ENCODE results near the gene MISP.

MISP gene

DNA sequence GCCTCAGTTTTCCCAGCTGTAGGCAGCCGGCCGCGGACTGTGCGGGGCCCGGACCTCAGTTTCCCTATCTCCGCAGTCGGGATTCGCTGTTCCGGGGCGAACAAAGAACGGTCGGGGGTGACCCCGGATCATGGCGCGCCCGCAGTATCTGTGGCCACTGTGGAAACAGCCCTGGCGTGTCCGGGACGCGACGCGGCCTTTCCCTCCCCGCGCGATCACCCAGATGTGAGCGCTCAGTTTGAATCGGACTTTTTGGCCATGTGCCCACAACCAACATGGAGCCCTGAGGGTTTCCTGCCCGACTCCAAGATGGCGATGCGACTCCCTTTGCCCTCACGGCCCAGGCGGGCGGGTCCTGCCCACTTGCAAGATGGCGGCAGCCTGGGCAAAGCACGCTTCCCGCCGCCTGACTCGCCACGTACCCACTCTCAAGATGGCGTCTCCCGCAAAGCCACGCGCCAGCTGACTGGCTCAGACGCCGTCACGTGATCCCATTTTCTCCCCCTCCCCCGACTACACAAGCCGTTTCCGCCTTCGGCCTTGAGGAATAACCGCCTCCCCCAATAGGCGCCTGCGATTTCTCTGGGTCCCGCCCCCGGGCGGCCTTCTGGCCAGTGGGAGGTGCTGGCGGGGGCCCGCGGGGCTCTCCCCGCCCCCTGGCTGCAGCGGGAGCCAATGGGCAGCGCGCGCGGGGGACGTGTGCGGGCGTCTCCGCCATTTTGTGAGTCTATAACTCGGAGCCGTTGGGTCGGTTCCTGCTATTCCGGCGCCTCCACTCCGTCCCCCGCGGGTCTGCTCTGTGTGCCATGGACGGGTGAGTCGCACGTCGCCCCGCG lies 46.0 kb downstream of the MISP start, which contains the start of gene PTBP1:
PTBP1 (plus strand) TSS at position 761 of the 836 bp plus-strand sequence; CDS start at position 807, 46 bp downstream.
- DNase-seq (ENCODE audit: low read depth): peak; percentile 99

DNA sequence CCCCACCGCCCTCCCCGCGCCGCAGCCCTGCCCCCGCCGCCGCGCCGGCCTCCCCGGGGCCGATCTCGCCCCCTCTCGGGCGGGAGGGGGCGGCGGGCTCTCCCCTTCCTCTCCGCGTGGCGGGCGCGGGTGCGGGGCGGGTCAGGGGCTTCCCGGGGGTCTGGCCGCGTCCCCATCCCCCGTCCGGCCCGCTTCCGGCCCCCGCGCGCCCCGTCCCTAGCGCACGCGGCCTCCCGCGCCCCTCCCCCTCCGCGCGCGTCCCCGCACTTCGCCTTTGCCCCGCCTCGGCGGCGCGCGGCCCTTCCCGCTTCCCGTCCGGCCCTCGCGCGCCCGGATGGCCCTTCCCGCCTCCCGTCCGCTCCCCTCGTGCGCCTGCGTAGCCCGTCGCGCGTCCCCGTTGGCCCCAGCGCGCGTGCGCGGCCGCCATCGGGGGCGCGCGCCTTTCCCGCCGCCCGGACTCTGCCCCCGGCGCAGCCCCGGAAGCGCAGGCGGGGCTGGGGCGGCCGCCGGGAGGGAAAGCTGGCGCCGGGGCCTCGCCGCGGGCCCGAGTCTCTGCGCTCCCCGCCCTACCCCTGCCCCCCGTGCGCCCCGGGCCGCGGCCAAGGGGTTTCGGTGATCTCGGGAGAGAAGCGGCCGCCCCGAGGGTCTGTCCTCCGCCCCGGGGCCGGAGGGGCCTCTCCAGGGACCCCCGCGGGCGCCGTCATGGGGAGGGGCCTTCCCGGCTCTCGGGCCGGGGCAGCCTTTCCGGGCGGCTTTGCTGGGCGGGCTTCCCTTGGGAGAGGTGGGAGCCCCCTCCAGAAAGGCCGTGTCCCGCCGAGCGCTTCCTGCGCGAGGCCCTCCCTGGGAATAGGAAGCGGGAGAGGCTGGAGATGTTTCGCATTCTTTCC lies 46.9 kb downstream of the MISP start:
- DNase-seq (ENCODE audit: low read depth): peak; percentile 78

DNA sequence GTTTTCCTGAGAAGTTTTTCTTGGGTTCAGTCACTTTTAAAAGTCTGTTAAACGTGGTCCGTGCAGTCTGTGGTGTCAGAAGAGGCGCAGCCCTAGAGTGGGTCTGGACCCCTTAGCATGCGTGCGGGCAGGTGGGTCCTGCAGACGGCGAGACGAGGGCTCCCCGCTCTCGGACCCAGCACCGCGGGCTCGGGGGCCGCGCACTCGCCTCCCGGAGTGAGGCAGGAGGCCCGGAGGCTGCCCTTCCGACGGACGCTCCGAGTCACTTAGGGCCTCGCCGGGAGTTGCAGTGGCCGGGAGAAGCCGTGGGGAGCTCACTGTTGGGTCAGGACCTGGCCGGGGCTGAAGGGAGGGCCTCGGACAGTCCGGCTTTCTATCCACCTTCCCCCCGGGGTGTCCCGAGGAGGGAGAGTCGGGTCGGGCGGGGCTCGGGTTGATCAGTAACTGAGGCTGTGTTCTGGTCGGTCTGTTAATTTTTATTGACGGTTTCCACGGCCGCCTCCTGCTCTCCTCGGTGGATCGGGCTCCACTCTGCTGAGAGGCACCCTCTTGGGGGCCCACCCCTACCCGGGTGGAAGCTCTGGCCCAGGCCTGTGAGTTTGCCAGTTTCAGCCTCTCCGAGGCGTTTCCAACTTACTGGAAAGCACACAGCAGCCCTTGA lies 47.6 kb downstream of the MISP start:
- no peak for DNase-seq (ENCODE audit: low read depth)

DNA sequence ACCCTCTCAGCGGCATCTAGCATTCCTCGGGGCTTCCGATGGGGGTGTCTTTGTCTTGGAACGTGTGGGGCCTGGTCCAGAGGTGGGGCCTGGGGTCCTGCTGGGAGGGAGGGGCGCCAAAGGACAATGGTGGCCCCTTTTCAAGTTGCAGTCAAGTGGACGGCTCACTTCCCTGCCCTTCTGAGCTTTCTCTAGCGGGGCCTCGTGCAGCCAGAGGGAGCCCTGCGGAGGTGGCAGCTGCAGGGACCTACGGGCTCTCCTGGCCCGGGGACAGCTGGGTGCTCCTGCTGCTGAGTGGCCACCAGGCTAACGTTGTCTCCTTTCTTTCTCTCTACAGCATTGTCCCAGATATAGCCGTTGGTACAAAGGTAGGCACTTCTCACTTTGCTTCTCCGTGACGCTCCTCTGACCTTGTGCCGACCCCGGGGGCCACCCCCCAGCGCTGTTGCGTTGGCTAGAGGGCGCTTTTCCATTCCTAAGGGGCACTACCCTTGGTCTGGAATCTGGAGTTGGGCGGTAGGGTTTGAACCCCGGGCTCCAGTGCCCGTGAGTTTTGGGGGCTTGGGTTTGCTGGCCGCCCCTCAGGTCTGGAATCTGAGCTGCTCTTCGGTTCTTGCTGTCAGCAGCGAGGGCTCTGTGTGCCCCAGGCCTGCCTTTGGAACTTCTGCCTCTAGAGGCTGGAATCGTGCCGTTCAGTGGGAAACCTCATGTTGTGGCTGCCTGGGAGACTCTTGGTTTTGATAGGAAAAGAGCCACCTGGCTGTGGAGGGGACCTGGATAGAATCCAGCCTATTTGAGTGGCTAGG lies 48.4 kb downstream of the MISP start:
- DNase-seq (ENCODE audit: low read depth): no peak

DNA sequence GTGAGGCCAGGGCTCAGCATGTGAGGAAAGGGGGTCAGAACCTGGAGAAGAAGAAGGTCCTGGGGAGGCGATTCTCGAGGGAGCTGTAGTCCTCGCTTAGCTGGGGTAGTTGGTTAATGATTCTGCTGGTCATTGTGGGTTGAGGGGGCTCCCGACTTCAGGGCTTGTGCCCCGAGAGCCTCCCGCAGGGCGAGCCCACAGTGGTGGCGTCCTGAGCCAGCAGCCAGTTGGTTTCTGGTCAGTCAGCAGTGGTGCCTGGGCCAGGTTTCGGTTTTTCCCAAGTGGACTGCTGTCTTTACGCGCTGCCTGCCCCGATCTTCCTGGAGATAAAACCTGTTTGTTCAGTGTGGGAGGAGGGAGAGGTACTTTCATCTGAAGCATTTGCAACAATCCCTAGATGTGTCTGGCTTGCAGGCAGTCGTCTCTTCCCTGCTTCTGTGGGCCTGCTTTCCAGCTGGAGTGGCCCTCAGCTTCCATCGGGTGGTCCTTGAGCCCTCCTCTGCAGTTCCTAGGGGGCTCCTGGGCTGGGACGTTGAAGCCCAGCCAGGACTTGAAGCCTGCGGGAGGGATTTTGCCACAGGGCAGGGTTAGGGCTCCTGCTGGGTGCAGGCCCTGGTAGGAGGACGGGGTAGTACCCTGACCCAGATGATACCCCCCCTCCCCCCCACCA lies 49.6 kb downstream of the MISP start:
- no peak for DNase-seq (ENCODE audit: low read depth)

DNA sequence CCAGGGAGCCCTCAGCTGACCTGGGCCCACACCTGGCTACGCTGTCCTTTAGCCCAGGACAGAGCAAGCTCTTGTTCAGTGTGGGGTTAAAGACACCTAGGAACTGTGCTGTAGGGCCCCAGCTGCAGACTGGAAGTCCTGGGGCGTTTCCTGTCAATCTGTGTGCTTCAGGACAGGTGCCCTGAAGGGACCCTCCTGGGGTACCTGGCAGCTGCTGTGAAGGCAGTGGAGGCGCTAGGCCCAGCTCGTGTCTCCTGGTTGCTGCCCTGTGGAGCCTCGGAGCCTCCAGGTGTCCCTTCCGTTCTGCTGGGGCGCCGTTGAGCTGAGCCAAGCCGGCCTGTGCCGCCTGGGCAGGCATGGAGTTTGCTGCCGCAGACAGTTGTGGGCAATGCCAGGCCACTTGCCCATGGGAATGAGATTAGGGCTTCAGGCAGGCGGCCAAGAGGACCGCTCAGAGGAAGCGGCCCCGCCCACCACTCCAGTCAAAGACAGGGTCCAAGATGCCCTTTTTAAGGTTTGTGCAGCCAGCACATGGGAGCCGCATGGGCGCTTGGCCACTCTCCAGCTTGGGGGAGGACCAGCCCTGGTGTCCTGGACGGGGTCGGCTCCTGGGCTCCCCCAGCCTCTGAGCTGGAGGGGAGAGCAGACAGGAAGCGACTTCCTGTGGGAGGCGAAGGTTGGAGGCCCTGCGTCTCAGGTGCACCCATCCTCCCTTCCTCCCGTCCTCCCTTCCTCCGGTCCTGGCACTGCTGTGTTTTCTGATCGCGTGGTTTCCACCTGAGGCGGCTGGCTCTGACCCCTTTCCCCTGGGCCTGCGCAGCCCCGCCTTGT lies 50.3 kb downstream of the MISP start:
- no peak for DNase-seq (ENCODE audit: low read depth)

DNA sequence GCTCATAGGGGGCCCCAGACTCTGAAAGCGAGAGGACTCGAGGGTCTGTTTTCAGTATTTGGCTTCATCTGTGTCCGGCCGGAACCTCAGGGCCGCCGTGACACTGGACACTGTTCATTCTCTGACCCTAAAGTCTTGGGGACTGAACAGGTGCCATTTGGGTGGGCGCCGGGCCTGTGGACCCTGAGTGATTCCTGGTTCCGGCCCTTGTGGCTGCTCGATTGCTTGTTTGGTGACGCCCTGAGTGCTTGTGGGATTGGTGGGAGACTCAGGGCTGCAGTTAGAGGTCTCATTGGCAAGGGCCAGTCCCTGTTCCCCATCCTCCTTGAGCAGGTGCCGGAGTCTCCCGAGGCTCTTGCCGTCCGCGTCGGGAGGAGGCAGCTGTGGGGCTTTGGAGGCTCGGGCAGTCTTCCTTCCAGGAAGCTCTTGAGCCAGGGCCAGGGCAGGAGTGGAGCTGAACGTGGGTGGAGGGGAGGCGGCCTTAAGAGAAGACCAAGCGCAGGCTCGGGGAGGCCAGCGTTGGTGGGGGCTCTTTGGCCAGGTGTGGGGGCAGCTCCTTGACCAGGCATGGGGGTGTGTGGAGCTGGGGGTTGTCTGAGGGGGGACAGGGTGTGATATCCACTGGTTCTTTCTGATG lies 51.1 kb downstream of the MISP start:
- DNase-seq (ENCODE audit: low read depth): no peak

DNA sequence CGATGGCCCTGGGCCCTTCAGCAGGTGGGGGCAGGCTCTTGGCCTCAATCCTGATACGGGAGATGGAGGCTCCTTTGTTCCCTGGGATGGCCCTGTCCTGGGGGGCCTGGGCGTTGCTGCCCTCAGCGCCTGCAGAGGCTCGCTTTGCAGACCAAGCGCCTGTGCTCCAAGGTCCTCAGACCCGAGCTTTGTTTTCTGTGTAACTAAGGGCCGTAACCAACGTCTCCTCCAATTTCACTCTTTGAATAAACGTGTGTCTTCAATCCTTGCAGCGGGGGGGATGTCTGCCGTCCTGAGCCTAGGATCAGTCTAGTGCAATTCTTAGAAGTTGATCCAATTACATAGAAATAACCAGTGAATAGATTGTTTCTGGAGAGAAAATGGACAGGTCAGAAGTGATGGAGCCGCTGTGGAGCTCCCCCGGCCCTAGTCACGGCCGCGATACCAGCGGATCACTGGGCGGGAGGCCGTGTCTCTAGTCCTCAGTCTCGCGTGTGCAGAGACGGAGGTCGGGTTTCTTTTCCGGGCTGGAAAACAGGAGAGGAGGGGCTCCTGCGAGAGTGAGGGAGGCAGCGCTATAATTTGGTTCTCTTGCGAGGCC lies 51.7 kb downstream of the MISP start:
- no peak for DNase-seq (ENCODE audit: low read depth)

DNA sequence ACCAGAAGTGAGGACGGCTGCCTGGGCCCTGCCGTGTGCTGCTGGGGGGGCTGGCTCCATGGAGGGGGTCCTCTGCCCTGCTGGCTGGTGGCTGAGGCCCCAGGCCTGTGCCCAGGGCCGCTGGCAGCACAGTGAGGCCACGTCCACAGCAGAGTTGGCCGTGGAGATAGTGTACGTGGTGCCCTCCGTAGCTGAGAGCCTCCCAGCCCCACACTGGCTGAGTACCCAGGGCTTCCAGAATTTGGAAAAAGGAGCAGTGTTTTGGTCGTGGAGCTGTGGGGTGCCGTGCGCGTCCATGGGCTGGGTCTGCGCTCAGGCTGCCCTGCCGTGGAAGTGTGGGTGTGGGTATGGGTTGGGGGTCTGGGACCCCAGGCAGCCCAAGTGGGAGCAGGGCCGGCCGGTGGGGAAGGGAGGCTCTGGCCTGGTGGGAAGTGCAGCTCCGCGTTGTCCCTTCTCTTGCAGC lies 52.2 kb downstream of the MISP start:
- no peak for DNase-seq (ENCODE audit: low read depth)

DNA sequence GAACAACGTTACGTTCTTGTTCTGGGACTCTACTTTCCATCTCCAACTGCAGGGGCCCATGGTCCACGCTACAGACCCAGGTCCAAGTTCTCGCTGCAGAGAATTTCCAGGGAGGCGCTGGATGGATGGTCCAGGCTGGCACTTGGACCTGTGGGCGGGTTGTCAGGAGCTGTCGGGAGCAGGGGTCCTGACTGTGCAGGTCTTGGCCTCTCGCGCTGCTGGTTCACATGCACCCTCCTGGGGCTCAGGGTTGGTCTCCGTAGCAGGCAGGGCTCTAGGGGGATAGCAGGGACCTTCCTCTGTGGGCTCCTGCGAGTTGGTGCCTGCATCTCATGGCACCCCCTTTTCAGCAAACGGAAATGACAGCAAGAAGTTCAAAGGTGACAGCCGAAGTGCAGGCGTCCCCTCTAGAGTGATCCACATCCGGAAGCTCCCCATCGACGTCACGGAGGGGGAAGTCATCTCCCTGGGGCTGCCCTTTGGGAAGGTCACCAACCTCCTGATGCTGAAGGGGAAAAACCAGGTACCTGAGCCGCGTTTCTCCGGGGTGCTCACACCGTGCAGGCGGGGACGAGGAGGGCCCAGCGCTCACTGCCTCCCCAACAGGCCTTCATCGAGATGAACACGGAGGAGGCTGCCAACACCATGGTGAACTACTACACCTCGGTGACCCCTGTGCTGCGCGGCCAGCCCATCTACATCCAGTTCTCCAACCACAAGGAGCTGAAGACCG lies 52.9 kb downstream of the MISP start:
- DNase-seq (ENCODE audit: low read depth): no peak

DNA sequence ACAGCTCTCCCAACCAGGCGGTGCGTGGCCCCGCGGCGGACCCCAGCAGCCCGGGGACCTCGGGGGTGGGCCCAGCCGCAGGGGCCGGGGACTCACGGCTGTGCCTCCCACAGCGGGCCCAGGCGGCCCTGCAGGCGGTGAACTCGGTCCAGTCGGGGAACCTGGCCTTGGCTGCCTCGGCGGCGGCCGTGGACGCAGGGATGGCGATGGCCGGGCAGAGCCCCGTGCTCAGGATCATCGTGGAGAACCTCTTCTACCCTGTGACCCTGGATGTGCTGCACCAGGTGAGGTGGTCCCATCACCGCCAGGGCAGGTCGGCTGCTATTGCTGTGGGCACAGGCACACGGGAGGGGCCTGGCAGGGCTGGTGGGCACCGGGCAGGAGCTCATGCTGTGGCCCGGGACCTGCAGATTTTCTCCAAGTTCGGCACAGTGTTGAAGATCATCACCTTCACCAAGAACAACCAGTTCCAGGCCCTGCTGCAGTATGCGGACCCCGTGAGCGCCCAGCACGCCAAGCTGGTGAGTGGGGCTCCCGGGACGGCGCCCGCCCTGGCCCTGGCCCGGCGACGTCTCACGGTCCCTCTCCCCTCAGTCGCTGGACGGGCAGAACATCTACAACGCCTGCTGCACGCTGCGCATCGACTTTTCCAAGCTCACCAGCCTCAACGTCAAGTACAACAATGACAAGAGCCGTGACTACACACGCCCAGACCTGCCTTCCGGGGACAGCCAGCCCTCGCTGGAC lies 53.7 kb downstream of the MISP start:
- DNase-seq (ENCODE audit: low read depth): no peak

DNA sequence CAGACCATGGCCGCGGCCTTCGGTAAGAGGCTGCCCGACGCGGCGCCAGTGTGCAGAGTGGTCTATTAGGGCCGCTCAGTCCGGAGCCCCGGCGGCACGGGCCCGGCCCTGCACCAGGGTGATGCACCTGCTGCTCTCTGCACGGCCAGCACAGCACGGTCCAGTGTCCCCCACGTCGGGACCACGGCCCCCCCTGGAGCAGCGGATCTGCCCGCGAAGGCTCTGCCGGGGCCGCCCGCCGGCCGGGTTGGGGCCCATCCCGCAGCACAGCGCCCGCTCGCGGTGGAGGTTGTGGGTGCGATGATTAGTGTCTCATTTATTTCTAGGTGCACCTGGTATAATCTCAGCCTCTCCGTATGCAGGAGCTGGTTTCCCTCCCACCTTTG lies 54.2 kb downstream of the MISP start:
- DNase-seq (ENCODE audit: low read depth): no peak

GRCh38 chr19:805600-806550 lies 55.0 kb downstream of the MISP start:
- no peak for DNase-seq (ENCODE audit: low read depth)

DNA sequence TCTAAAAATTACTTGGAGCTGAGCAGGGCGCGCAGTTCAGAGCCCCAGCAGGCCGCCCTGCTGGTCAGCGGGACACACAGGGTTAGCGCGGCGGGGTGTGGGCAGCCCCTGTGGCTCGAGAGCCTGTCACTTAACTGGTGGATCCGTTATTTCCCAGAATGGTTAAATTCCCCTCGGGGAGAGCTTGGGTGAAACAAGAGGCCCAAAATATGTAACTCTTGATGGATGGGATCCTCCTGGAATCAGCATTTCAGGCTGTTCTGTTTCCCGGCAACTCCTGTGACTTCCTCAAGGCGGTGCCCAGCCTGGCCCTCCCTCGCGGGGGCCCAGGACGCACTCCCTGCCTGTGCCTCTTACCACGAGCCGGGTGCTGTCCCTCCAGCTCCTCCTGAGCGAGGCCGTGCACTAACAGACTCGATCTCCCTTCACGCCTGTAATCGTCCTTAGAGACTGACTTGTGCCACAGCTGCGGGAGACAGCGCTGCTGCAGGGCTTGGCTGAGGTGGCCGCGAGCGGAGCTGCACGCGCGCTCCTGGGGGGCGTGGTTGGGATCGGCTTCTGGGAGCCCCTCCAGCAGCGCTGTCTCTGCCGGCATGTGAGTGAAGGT lies 56.0 kb downstream of the MISP start:
- DNase-seq (ENCODE audit: low read depth): no peak

DNA sequence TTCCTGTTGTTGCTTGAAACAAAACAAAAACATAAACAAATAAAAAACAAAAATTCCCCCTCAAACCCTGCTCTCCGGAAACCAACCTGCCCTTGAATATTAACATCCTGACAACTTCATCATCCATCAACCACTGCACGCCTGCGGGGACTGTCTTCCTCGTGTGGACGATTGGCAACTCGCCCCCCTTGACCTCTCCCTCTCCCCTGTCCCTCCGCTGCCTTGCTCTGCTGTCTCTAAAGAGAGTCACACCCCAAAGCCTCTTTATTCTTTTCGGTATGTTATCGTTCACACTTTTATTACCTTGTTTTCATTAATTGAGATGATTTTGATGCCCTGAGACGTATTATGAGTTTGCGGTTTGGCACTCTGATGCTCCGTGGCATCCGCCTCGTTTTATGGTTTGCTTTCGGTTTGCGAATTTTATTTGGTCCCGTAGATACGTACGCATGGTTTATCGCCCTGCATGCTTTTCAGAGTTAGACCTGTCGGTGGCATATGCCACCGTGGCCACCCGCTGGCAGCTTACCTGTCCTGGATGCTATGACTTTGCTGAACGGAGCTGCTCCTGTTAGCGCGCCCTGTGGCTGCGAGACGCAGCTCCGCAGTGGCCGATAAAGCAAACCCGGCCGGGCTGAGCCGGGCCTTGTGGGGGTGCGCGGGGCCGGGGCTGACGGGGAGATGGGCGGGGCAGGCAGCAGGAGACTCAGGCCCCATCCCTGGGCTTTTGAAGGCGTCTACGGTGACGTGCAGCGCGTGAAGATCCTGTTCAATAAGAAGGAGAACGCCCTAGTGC lies 56.9 kb downstream of the MISP start:
- no peak for DNase-seq (ENCODE audit: low read depth)
